ENCODE results near the gene VAPA. TPM values are rescaled to one million over a fixed set of nuclear protein-coding genes. Genes with fewer than 3 reads are reported as not detected.

Gene VAPA
- total RNA-seq, 1 donor from 2014 or later = 208 TPM

DNA sequence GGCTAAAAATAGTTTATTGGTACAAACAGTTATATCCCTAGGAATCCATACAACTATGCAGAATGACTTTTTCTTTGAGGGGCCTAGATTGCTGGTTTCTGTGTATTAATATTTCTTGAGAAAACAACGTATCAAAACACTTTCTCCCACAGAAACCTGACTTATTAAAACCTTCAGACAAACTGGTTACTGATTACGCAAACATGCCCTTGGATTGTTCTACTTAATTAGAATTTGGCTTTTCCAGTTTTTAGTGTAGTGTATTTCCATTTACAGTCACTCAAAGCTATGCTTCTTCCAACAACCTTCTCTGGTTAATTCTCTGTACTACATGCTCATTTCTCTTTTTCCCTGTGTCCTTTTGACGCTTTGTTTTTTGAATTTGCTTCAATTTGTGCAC is 20.0 kb downstream of the VAPA start:
- H3K36me3 ChIP-seq = peaks cover 56% of the 10 kb centered on the region
- H3K27ac ChIP-seq (replicated peaks) = no peak overlapping the region
- H3K4me1 ChIP-seq = peaks cover 55% of the 10 kb centered on the region
- DNase-seq = no peak
- TF ChIP-seq, protein P1, sequence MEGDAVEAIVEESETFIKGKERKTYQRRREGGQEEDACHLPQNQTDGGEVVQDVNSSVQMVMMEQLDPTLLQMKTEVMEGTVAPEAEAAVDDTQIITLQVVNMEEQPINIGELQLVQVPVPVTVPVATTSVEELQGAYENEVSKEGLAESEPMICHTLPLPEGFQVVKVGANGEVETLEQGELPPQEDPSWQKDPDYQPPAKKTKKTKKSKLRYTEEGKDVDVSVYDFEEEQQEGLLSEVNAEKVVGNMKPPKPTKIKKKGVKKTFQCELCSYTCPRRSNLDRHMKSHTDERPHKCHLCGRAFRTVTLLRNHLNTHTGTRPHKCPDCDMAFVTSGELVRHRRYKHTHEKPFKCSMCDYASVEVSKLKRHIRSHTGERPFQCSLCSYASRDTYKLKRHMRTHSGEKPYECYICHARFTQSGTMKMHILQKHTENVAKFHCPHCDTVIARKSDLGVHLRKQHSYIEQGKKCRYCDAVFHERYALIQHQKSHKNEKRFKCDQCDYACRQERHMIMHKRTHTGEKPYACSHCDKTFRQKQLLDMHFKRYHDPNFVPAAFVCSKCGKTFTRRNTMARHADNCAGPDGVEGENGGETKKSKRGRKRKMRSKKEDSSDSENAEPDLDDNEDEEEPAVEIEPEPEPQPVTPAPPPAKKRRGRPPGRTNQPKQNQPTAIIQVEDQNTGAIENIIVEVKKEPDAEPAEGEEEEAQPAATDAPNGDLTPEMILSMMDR (IDR thresholded peaks at IDR 0.05; ENCODE audit: borderline replicate concordance) = no peak
- intact Hi-C loops (cut with micrococcal nuclease) = no loop called here
- no peaks in the 10 kb centered on the region for H3K9me3 ChIP-seq (replicated peaks)
- H3K4me3 ChIP-seq = no peak overlapping the region
- H3K27me3 ChIP-seq (ENCODE audit: low read depth) = no peaks in the 10 kb centered on the region

DNA sequence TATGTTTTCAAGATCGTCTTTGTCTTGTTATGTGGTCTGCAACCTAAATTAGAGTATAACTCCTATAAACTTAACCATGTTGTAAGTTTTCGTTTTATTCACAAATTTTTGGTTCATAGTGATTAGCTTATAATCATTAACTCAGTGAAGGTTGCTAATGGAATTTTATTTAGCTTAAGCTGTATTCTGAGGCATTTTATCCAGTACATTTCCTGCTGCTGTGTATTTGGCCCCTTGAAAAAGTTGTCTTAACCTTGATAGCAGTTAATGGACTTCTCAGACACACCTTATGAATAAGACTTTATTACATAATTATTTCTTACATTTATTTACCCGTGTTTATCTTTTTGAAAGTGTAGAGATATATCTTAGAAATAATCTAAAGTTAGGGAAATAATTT is 20.5 kb downstream of the VAPA start:
- intact Hi-C loops (cut with micrococcal nuclease) = no loop called here
- TF ChIP-seq, protein P1 (IDR thresholded peaks at IDR 0.05; ENCODE audit: borderline replicate concordance) = no peak
- peaks cover 59% of the 10 kb centered on the region for H3K36me3 ChIP-seq
- peaks cover 51% of the 10 kb centered on the region for H3K4me1 ChIP-seq
- H3K27ac ChIP-seq (replicated peaks) = no peak overlapping the region
- H3K9me3 ChIP-seq (replicated peaks) = no peaks in the 10 kb centered on the region
- no peak for DNase-seq
- no peaks in the 10 kb centered on the region for H3K27me3 ChIP-seq (ENCODE audit: low read depth)
- no peak overlapping the region for H3K4me3 ChIP-seq

DNA sequence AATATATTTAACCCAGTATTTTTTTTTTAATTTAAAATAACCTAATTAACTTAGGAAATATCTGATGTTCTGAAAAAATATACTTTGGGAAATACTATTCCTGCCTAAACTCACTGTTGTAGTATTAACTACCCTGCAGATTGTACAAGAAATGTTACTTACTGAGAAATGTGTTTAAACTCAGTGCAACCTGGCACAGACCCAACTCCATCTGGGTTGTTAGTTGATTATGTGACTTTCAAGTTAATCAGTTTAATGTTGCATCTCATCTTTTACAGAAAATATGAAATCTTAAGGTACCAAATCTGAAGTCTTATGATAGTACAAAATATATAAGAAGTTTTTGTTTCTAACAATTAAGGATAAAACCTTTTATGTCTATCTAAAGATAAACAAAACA is 27.3 kb downstream of the VAPA start:
- Histone ChIP-seq H3K27me3 (ENCODE audit: low read depth) (no peaks in the 10 kb centered on the region), H3K9me3 (replicated peaks) (no peaks in the 10 kb centered on the region), H3K4me3 (no peak overlapping the region), H3K27ac (replicated peaks) (no peak overlapping the region), H3K4me1 (peaks cover 18% of the 10 kb centered on the region), H3K36me3 (peaks cover 80% of the 10 kb centered on the region)
- intact Hi-C loops (cut with micrococcal nuclease) = no loop called here
- no peak for DNase-seq
- TF ChIP-seq, protein P1 (IDR thresholded peaks at IDR 0.05; ENCODE audit: borderline replicate concordance) = no peak

DNA sequence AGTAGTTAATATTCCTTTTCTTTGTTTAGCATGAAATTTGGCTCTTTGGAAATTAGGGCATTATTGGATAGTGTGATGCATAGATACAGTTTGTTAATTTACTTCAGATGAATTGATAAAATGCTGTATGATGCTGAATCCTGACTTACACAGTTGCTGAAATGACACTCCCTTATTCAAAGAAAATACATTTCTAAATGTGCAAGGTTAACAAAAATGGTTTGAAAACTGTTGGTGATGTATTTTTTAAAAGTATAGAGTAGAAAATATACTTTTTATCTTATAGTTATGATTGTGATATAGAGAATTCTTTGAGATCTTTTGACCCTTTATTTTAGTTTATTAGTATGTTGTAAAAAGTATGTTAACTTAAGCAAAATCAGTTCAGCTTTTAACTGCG is 27.8 kb downstream of the VAPA start:
- Histone ChIP-seq H3K27ac (replicated peaks) (no peak overlapping the region), H3K4me1 (peaks cover 18% of the 10 kb centered on the region), H3K9me3 (replicated peaks) (no peaks in the 10 kb centered on the region), H3K36me3 (peaks cover 81% of the 10 kb centered on the region), H3K27me3 (ENCODE audit: low read depth) (no peaks in the 10 kb centered on the region), H3K4me3 (no peak overlapping the region)
- intact Hi-C loops (cut with micrococcal nuclease) = no loop called here
- no peak for DNase-seq
- TF ChIP-seq, protein P1 (IDR thresholded peaks at IDR 0.05; ENCODE audit: borderline replicate concordance) = no peak

DNA sequence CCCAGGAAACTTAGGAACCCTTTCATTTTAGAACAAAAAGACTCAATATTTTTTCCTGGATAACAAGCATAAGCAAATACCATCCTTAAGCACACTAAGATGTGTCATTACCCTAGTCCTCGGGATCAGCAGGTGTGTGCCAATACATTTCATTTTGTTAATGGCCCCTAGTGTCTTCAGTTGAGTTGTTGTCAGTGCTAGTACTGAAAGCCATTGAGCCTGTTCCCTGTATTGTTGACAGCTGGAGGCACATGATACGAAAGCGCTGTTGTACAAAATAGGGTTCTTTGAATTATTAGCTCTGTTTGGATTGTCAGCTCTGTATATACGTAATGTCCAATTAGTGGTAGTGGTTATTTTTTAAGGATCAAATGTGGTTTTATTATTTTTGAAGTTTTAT is 29.5 kb downstream of the VAPA start:
- Histone ChIP-seq H3K27ac (replicated peaks) (no peak overlapping the region), H3K27me3 (ENCODE audit: low read depth) (no peaks in the 10 kb centered on the region), H3K4me3 (no peak overlapping the region), H3K36me3 (peaks cover 78% of the 10 kb centered on the region), H3K9me3 (replicated peaks) (no peaks in the 10 kb centered on the region), H3K4me1 (peaks cover 18% of the 10 kb centered on the region)
- DNase-seq = no peak
- intact Hi-C loops (cut with micrococcal nuclease) = no loop called here
- TF ChIP-seq, protein P1 (IDR thresholded peaks at IDR 0.05; ENCODE audit: borderline replicate concordance) = no peak

DNA sequence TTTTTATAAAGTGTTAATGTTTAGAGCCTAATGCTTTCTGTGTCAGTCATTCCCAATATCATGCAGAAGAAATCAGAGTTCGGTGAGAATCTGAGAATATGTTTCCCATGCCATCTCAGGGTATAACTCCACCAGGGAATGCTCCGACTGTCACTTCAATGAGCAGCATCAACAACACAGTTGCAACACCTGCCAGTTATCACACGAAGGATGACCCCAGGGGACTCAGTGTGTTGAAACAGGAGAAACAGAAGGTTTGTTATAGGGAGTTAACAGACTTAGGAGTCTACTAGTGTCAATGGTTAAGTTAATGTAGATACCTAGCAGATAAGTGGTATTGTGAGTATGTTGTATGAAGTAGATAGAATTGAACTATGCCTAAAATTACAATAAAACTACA is 31.0 kb downstream of the VAPA start:
- Histone ChIP-seq H3K4me1 (peaks cover 18% of the 10 kb centered on the region), H3K27ac (replicated peaks) (no peak overlapping the region), H3K36me3 (peaks cover 68% of the 10 kb centered on the region), H3K4me3 (no peak overlapping the region), H3K27me3 (ENCODE audit: low read depth) (no peaks in the 10 kb centered on the region), H3K9me3 (replicated peaks) (no peaks in the 10 kb centered on the region)
- DNase-seq = no peak
- TF ChIP-seq, protein P1 (IDR thresholded peaks at IDR 0.05; ENCODE audit: borderline replicate concordance) = no peak
- intact Hi-C loops (cut with micrococcal nuclease) = no loop called here
